NCI-H524 (cell line): Measurements from ENCODE around the gene ARHGAP40.

Experiments
- DNase-seq, 2 experiments: peaks; one replicate each; lab custom pipeline; 2025; lab: John Stamatoyannopoulos, UW

ARHGAP40 gene

DNA sequence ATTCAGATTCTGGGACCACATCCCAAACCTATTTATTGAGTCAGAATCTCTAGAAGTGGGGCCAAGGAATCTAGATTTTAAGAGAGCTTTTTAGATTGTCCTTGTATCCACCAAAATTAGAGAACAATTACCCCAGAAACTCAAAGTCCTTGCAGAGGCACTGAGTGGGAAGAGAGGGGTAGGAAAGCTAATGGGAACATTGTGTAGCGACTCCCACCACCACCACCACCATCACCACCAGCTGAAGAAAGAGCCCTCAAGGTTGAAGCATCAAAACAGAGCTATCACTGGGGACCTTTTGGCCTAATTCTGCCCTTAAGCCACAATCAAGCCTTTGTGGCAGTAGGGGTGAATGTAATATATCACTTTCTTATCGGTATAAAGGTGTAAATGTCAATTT is 83.7 kb downstream of the ARHGAP40 start:
- no peak for DNase-seq

DNA sequence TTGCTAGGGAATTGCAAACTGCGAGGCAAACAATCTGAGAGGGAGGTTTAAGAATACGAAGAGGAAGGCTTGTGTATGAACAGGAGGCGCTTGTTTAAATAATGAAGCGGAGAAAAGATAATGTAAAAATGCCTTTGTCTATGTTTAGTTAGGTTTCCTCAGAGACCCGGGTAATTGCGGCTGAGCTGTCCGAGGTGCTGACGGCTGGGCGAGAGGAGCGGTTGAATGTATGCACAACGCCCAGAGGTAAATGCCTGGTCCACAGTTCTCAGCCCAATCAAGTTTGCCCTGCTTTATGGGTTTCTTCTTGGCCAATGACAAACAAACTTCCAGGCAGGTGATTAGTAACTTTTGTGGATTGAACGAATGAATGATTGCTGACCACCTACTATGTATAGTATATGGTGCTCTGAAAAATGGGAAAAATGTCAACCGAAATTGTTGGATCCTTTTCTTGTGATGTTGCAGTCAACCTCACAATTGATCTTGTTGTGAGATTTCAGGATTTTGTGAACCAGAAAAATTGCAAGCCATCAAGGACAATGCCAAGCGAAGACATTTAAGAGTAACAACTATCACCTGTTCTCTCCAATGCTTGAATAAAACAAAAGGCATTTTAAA is 84.4 kb downstream of the ARHGAP40 start:
- no peak for DNase-seq

DNA sequence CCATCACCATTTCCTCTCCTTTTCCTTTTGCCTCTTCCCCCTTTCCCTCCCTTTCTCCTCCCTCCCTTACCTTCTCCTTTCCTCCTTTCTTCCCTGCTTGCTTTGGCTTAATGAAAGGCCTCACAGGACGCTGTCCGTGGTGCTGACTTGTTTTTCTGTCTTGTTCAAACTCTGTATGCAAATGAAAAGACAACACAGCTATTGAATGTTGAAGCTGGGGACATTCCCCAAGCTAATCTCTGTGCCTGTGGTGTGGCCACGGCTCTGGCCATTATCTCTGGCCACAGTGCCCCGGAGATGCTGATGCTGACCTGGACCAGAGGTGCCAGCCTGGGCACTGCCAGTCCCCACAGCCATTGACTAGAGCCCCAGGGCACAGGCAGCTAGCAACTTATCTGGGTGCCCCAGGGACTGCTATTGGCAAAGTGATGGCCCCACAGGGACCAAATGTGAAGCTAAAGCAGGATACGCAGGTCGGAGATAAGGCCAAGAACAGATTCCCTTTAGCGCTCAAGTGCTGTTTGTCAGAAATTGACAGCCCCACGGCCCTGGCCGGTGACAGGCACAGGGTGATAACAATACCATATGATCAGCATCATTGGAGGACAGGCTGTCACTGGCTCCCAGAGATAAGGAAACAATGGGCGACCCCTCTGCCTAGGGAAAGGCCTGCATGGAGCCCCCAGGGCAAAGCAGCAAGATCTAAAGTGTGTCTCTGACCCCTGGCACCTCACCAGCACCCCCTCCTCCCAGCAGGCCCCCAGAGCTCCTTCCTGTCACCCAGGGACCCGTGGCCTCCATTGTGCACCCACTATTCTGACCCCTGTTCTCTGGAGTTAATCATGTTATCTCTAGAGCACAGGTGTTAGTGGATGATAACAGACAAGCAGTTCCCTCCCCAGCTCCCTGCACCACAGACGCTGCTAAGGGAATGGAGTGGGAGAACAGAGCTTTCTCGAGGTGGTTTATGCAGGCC is 91.1 kb downstream of the ARHGAP40 start:
- DNase-seq = no peak

DNA sequence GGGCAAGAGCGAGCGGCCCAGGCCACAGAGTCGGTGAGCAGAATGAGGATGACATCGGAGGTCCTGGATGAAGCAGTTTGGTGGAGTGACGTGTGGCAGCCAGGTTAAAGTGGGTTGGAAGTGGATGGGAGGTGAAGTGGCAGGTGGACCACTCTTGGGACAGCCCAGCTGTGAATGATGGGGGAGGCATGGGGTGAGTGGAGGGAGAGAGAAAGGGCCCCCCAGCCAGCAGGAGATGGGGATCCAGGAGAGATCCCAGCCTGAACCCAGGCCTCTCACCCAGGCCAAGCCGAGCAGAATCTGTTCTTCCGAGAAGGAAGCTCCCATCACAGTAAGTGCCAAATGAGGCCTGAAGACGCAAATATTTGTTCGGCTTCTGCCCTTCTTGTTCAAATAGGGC is 95.7 kb downstream of the ARHGAP40 start:
- no peak for DNase-seq

DNA sequence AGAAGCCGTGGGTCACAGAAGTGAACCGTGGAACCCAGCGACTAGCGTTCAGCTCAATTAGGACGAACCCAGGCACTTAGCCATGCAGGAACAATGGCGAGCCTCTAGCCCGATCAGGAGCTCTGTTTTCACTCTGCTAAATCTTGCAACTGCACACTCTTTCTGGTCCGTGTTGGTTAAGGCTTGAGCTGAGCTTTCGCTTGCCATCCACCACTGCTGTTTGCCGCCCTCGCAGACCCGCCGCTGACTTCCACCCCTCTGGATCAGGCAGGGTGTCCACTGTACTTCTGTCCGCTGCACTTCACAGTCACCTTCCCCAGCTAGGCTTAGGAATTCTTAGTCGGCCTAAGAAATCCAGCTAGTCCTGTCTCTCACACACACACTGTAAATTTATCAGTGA is 96.9 kb downstream of the ARHGAP40 start:
- no peak for DNase-seq

DNA sequence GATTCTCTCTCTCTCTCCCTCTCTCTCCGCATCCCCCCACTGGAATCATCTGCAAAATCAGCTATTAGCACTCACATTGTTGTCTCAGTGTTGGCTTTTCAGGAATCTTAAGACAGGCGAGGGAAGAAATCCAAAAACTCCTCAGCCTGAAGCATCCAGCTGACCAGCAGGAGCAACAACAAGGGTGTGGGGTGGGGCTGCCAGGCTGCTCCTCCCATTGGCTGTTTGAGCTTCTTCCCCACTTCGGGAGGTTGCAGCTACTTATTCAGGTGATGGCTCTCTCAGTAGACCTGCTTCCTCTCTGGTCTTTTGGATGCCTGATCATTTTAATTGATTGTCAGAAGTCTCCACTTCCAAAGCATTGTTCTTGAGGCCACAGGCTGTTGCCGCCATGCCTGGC is 98.5 kb downstream of the ARHGAP40 start:
- no peak for DNase-seq
